Stimulated activated CD4-positive, alpha-beta T cell treated with anti-CD3 and anti-CD28 coated beads, Interleukin-2, amount 100 ng/mL, for 48 hours (primary cell): ENCODE measurements around the gene NT5E.

Experiments
- DNase-seq, 2 donors: peaks; one replicate each; pipeline ENCODE4 v3.0.0-alpha.2; 2020

NT5E gene

GRCh38 chr6:85422996-85423395, 26.9 kb upstream of the NT5E start:
- no peak for DNase-seq

DNA sequence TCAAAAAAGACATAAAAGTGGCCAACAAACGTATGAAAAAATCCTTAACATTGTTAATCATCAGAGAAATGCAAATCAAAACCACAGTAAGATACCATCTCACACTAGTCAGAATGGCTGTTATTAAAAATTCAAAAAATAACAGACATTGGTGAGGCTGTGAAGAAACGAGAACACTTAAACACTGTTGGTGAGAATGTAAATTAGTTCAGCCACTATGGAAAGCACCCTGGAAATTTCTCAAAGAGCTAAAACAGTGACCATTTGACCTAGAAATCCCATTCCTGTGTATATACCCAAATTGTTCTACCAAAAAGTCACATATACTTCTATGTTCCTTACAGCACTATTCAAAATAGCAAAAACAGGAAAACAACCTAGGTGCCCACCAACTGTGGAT, 24.9 kb upstream of the NT5E start:
- DNase-seq = no peak

DNA sequence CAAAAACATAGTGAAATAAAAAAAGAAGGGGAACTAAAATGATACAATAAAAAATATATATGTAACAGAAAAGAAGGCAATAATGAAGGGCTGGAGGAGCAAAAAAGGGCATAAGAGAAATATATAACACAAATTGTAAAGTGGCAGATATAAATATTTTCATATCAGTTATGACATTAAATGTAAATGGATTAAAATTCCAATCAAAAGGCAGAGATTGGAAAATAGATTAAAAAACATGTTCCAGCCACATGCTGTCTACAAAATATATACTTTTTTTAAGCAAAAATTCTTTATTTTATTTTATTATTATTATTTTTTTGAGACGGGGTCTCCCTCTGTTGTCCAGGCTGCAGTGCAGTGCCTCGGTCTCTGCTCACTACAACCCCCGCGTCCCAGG, 23.9 kb upstream of the NT5E start:
- no peak for DNase-seq

- no peak for DNase-seq
These were observed 21.4 kb upstream of the NT5E start for GRCh38 chr6:85428486-85428885.

GRCh38 chr6:85429346-85429745, 20.5 kb upstream of the NT5E start:
- DNase-seq = no peak

- no peak for DNase-seq
These were observed 18.6 kb upstream of the NT5E start for GRCh38 chr6:85431271-85431670.

DNA sequence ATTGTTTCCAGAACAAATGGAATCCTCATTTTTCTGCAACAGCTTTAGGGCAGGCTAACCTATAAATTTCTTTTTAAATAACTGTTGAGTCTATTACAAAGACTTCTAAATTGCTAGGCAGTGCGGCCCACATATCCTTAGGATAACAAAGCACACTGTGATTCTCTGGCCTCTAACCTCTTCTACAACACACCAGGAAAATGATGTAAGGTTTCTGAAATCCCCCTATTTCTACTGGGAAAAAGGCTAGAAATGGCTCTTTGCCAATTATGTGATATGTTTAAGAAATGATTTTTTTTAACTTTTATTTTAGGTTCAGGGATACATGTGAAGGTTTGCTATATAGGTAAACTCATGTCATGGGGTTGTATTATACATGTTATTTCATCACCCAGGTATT, 17.3 kb upstream of the NT5E start:
- DNase-seq = no peak

GRCh38 chr6:85435851-85436250, 14.0 kb upstream of the NT5E start:
- DNase-seq = no peak

GRCh38 chr6:85436411-85436810, 13.5 kb upstream of the NT5E start:
- no peak for DNase-seq

DNA sequence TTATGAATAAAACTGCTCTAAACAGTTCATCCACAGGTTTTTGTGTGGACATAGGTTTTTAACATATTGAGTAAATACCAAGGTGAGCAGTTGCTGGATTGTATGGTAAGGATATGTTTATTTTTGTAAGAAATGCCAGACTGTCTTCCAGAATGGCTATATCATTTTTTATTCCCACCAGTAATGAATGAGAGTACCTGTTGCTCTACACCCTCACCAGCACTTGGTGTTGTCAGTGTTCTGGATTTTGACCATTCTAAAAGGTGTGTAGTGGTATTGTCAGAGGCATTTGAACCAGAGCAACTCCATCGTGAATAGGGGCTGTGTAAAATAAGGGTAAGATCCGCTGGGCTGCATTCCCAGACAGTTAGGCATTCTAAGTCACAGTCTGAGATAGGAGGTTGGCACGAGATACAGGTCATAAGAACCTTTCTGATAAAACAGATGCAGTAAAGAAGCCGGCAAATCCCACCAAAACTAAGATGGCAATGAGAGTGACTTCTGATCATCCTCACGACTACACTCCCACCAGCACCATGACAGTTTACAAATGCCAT, 12.9 kb upstream of the NT5E start:
- DNase-seq = no peak

DNA sequence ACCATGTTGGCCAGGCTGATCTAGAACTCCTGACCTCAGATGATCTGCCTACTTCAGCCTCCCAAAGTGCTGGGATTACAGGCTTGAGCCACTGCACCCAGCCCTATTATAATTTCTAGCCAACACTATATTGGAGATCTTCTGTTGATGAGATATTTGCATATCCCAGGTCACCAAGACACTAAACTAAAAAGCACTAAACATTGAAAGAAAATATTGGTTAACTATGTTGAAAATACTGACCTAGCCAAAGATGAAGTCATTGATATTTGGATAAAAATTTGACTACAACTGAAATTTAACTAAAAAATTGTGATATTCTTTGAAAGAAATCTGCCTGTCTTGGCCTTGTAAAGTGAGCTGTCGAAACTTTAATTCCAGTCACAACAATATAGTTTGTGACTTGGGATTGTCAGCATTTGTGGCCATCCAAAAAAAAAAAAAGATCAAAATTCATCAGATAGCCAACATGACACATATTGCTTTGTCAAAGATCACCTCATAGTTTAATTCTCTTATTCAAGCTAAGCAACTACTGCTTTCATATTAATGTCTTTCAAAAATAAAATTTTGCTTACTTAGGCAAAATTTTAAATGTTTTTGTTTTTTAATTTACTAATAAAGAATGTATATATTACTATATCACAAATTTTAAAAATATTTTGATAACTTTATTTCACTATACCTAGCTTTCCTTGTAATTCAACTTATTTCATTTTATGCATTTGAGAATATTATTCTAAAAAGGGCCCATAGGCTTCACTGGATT, 6.3 kb upstream of the NT5E start:
- no peak for DNase-seq

DNA sequence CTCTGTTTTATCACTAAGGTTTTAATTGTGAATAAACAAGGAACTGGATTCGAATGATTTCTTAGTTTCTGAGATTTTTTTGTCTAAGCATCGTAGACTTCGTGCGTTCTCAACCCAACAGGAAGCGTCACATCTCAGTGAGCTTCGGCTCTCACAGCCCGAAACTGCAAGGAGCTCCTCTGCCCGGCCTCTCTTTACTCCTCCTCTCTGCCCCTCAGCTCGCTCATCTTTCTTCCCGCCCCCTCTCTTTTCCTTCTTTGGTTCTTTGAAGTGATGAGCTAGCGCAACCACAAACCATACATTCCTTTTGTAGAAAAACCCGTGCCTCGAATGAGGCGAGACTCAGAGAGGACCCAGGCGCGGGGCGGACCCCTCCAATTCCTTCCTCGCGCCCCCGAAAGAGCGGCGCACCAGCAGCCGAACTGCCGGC, 480 bp upstream of the NT5E start:
- peak; percentile 30 to 40 for DNase-seq

DNA sequence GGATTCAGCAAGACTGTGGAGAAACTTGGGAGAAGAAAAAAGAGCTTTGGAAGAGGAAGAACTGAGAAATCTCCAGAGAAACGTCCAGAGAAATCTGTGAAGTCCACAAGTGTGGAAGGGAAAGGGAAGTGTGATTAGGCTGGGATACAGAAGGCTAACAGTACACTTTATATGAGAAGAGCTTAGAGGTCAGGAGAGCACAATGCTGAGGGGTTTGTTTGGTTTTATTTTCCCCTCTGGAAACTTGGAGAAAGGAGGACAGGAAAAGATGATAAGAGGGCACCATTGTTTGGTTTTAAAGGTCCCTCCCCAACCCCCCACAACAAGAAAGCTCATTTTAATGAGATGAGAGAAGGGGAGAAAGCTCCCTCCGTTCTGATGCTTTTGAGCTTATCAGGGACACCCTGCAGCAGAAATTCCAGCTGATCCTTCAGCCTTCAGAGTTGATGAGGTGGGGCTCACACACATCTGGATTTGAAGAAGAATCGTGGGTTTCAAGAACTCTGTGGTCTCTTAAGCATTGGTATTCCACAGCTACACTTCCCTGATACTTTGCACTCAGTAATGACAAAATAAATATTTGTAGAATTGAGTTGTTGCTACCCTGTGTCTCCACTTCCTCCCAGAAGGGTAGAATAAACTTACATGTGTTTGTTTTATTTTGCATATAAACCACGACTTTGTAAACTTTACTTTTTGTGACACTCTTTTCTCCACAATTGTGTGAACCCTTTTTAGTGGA, 1.9 kb downstream of the NT5E start:
- DNase-seq = no peak

GRCh38 chr6:85452441-85452881, 2.6 kb downstream of the NT5E start:
- no peak for DNase-seq

DNA sequence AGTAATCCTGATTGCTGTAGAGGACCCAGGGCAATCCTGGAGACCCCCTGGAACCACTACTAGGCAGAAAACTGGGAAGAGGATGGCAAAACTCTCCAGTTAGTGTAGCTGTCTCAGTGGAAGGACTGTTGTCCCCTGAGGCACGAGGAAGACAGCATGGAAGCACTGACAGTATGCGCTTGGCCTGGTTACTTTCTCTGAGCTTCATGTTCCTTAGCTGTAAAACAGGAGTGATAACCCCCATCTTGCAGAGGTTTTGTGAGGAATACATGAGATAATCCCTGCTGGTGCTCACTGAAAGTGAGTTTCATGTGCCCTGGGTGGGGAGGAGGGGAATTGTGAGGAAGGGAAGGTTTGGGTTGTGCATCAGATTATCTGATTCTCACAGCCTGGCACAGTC, 3.2 kb downstream of the NT5E start:
- DNase-seq = no peak

- DNase-seq = no peak
These were observed 3.6 kb downstream of the NT5E start for GRCh38 chr6:85453490-85453889.

- DNase-seq = no peak
These were observed 5.7 kb downstream of the NT5E start for GRCh38 chr6:85455471-85456026.

DNA sequence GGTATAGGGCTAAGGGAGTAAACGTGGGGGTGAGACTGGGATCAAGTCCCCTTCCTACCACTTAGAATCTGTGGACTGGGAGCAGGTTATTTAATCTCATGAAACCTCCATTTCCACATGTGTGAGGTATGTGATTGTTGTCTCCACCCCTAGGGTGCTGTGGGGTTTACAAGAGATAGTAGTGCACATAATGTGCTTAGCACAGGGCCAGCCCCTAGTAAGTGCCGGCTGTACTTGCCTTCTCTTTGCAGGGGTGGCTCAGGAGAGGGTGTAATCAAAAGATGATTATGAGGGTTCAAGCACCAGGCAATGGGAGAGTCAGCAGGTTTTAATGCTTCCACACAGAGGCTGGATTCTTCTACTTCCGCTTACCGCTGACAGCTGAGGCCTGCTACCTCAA, 6.9 kb downstream of the NT5E start:
- no peak for DNase-seq

DNA sequence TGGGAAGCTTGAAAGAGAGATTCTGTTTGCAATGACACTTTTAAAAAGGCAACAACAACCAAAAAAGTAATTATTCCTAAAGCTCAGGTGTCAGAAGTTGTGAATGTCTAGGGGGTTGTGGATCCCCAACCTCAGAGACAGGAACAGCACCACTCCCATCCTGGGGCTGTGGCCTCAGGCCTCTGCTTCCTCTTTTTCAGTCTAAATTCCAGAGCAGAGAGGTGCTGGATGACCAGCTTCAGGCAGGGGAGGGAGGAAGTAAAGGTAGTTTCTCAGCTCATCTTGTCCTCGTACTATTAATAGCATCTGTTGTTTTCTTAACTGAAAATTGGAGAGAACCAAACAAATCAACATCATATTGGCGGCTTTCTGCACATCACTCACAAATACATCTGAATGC, 8.3 kb downstream of the NT5E start:
- DNase-seq = no peak

DNA sequence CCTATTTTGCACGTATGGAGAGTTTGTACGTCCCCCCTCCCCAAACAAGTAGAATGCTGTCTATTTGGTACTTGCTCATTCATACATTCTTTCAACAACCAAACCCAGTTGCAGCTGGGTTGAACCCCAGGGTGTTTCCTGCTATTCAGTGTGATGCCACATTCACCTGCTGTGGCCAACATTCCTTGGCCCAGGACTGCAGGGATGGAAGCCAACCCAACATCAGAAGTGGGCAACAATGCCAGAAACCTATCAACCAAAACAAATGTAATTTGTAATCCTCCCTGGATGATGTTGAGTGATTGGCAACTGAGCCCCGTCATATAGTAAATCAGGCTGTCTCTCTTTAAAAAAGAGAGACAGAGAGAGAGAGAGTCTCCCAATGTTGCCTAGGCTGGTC, 8.9 kb downstream of the NT5E start:
- DNase-seq = no peak

DNA sequence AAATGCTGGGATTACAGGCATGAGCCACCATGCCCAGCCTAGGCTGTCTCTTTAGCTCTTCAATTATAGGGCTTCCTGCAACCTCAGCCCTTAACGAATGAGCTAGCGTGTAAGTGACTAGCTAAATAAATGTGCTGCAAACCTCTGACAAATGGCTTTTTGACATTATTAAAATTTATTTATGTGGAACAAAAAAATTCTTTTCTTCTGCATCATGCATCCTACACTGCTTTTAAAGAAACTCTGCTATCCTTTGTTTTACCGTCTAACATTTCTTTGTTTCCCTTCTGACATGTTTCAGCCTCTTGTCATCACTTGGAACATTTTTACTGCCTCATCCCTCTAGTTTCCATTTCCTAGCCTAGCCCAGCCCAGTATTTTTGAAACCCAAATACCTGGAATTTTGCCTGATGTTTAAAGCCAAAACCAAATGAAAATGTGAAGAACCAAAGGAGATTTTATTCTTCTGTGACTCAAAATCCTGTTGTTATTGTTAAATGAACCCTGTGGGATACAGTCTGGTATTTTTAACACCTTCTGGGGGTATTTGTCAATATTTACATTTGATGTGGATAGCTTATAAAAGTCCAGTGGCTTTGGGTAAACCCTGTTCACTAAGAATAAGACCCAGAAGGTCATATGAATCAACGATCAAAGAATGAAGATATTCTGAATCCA, 9.5 kb downstream of the NT5E start:
- no peak for DNase-seq

DNA sequence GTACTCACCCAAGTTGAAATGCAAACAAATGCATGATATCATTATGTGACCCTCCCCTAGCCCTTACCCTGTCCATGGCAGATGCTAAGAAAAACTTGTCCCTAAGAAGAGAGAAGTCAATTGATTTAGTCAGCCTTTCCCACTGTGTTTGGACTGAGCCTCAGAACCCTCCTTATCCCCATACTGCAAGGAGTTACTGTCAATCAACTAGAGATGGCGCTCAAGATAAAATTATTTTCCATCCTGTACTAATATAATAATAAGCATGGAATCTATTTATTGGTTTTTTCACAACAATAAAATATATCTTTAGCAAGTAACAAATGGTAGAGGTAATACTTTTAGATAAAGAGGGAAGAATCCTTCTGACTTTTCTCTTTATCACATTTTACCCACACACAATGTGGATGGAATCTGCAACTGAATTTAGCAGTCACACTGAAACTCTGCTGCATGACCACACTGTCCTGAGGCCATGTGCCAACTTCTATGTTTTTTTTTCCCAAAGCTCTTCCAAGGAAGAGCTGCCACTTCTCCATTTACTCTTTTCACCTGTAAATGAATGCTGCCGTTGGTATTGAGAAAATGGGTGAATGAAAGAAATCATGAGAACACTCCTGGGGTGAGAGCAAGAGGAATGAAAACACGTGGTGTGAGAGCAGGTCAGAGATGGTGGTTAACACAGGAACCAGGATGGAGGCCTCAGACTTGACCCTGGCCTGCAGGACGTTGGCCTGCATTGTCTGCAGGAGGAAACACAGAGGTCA, 10.5 kb downstream of the NT5E start:
- no peak for DNase-seq
